ENCODE results near the gene ZNF408. TPM values are rescaled to one million over a fixed set of nuclear protein-coding genes. Genes with fewer than 3 reads are reported as not detected.

Gene ZNF408
- total and polyA plus RNA-seq, 2 experiments from 2014 or later = 6.1 to 17.2 TPM

GRCh38 chr11:46723359-46723680, 22.5 kb downstream of the ZNF408 start:
- Histone ChIP-seq H2AFZ (peak overlapping the region; percentile 88; the same call in 1 of the 2 replicates), H3K36me3 (ENCODE audit: insufficient read depth) (no peaks in the 10 kb centered on the region), H3K4me2 (no peak overlapping the region), H3K9me2 (ENCODE audit: insufficient read depth) (no peaks in the 10 kb centered on the region), H3K79me2 (replicated peaks; ENCODE audit: insufficient read depth) (no peaks in the 10 kb centered on the region), H3K27me3 (ENCODE audit: insufficient read depth) (no peaks in the 10 kb centered on the region), H3K27ac (ENCODE audit: low read depth) (no peak overlapping the region), H3F3A (replicated peaks; ENCODE audit: low read depth) (no peaks in the 10 kb centered on the region), H3K4me3 (no peak overlapping the region), H3K4me1 (ENCODE audit: insufficient read depth) (no peaks in the 10 kb centered on the region), H4K20me1 (replicated peaks; ENCODE audit: insufficient read depth) (no peaks in the 10 kb centered on the region)
- no peak overlapping the region for H3K4me3 Mint-ChIP-seq
- no peaks in the 10 kb centered on the region; the same call in 2 of the 3 replicates for H3K9me3 Mint-ChIP-seq
- no peak for TF ChIP-seq POLR2AphosphoS5 (IDR thresholded peaks at IDR 0.05; ENCODE audit: low read depth)
- TF ChIP-seq ZNF331 (CRISPR knock-in tag; IDR thresholded peaks at IDR 0.05; ENCODE audit: low read depth) = no peak
- no peak for TF ChIP-seq CTCF (conservative IDR thresholded peaks at IDR 0.05; ENCODE audit: low read depth in 2 of 2)
- TF ChIP-seq ZNF462 (CRISPR knock-in tag; IDR thresholded peaks at IDR 0.05) = no peak
- TF ChIP-seq CREB1 (CRISPR knock-in tag; IDR thresholded peaks at IDR 0.05; ENCODE audit: low read depth) = no peak
- TF ChIP-seq JUNB (IDR thresholded peaks at IDR 0.05; ENCODE audit: unreplicated experiment) = no peak
- TF ChIP-seq STAT1 (IDR thresholded peaks at IDR 0.05; ENCODE audit: unreplicated experiment) = no peak
- TF ChIP-seq EZH2phosphoT487 (IDR thresholded peaks at IDR 0.05; ENCODE audit: unreplicated experiment) = no peak
- no peak for TF ChIP-seq EZH2 (IDR thresholded peaks at IDR 0.05; ENCODE audit: low read depth, unreplicated experiment)
- TF ChIP-seq REST (IDR thresholded peaks at IDR 0.05; ENCODE audit: unreplicated experiment) = no peak
- DNase-seq (ENCODE audit: low spot score) (no peak), ATAC-seq (no peak)
- no peak overlapping the region for H3K27ac Mint-ChIP-seq
- no peaks in the 10 kb centered on the region for H3K36me3 Mint-ChIP-seq (ENCODE audit: low read depth)
- H3K27me3 Mint-ChIP-seq (ENCODE audit: insufficient read depth, low read depth, poor library complexity) = peaks cover 12% of the 10 kb centered on the region
- peaks cover 10% of the 10 kb centered on the region for H3K4me1 Mint-ChIP-seq

All from GM23338 (cell line).